Activated CD8-positive, alpha-beta memory T cell treated with anti-CD3 and anti-CD28 coated beads, Interleukin-2, amount 50 U/mL, for 24 hours (primary cell): ENCODE measurements around the gene CNP.

ENCODE experiments used
- DNase-seq: peaks from one replicate; pipeline ENCODE4 v3.0.0-alpha.2; 2020; ENCODE audit errors: extremely low read depth

Gene CNP

GRCh38 chr17:41972571-41973407, 6.2 kb downstream of the CNP start:
- DNase-seq, result no peak

GRCh38 chr17:41973408-41973811, 6.8 kb downstream of the CNP start:
- no peak for DNase-seq

- DNase-seq, result no peak
Observed at GRCh38 chr17:41974031-41974430, 7.4 kb downstream of the CNP start.

- no peak for DNase-seq
Observed at GRCh38 chr17:41974658-41975057, 8.1 kb downstream of the CNP start.

GRCh38 chr17:41975099-41976083, 8.8 kb downstream of the CNP start:
- DNase-seq, result no peak

- no peak for DNase-seq
Observed at GRCh38 chr17:41976142-41976768, 9.7 kb downstream of the CNP start.

- DNase-seq, result no peak
Observed at GRCh38 chr17:41977991-41978390, 11.4 kb downstream of the CNP start.

GRCh38 chr17:41982026-41982760, 15.6 kb downstream of the CNP start:
- DNase-seq, result no peak

GRCh38 chr17:41984454-41984853, 17.9 kb downstream of the CNP start:
- DNase-seq, result no peak

GRCh38 chr17:41985919-41986318, 19.3 kb downstream of the CNP start:
- DNase-seq, result no peak

GRCh38 chr17:41986634-41987033, 20.0 kb downstream of the CNP start:
- no peak for DNase-seq

- DNase-seq, result no peak
Observed at GRCh38 chr17:41987642-41988041, 21.0 kb downstream of the CNP start.

- DNase-seq, result no peak
Observed at GRCh38 chr17:41988418-41988817, 21.8 kb downstream of the CNP start.

GRCh38 chr17:41989702-41990419, 23.3 kb downstream of the CNP start:
- no peak for DNase-seq

GRCh38 chr17:41992576-41992975, 26.0 kb downstream of the CNP start:
- no peak for DNase-seq

- no peak for DNase-seq
Observed at GRCh38 chr17:41996855-41997164, 30.2 kb downstream of the CNP start.

GRCh38 chr17:41998497-41998896, 31.9 kb downstream of the CNP start:
- DNase-seq, result no peak

GRCh38 chr17:42000413-42001133, 34.0 kb downstream of the CNP start:
- no peak for DNase-seq

GRCh38 chr17:42001729-42002128, 35.1 kb downstream of the CNP start:
- no peak for DNase-seq

- no peak for DNase-seq
Observed at GRCh38 chr17:42002175-42002791, 35.7 kb downstream of the CNP start.
